ENCODE measurements around the gene KLHL24.

GRCh38 chr3:183711516-183711915 is 76.1 kb downstream of the KLHL24 start:
- TF ChIP-seq EP300 (IDR thresholded peaks at IDR 0.05; ENCODE audit: low read depth) (no peak), POLR2AphosphoS5 (IDR thresholded peaks at IDR 0.05) (no peak)
- TF ChIP-seq, protein P1, sequence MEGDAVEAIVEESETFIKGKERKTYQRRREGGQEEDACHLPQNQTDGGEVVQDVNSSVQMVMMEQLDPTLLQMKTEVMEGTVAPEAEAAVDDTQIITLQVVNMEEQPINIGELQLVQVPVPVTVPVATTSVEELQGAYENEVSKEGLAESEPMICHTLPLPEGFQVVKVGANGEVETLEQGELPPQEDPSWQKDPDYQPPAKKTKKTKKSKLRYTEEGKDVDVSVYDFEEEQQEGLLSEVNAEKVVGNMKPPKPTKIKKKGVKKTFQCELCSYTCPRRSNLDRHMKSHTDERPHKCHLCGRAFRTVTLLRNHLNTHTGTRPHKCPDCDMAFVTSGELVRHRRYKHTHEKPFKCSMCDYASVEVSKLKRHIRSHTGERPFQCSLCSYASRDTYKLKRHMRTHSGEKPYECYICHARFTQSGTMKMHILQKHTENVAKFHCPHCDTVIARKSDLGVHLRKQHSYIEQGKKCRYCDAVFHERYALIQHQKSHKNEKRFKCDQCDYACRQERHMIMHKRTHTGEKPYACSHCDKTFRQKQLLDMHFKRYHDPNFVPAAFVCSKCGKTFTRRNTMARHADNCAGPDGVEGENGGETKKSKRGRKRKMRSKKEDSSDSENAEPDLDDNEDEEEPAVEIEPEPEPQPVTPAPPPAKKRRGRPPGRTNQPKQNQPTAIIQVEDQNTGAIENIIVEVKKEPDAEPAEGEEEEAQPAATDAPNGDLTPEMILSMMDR (IDR thresholded peaks at IDR 0.05) = no peak
